ENCODE data around the gene RTL10. TPM values are rescaled to one million over a fixed set of nuclear protein-coding genes. Genes with fewer than 3 reads are reported as not detected.

The RTL10 gene
- total and polyA plus RNA-seq, 2 of the 13 experiments (the other 11 are each of a cell fraction or from before 2014, with no cell fraction given), result 14.1 to 15.8 TPM

- TF ChIP-seq ZHX2 (IDR thresholded peaks at IDR 0.05; ENCODE audit: low read depth) (no peak), ZHX2 (CRISPR knock-in tag; IDR thresholded peaks at IDR 0.05; ENCODE audit: borderline replicate concordance) (no peak), ZC3H4 (CRISPR knock-in tag; IDR thresholded peaks at IDR 0.05; ENCODE audit: borderline replicate concordance) (no peak), ZNF253 (CRISPR knock-in tag; IDR thresholded peaks at IDR 0.05; ENCODE audit: borderline replicate concordance) (no peak), ARNT (IDR thresholded peaks at IDR 0.05) (no peak), HBP1 (CRISPR knock-in tag; IDR thresholded peaks at IDR 0.05; ENCODE audit: low read depth) (no peak), FOXK1 (CRISPR knock-in tag; IDR thresholded peaks at IDR 0.05; ENCODE audit: borderline replicate concordance, low read depth) (no peak), E2F5 (CRISPR knock-in tag; conservative IDR thresholded peaks at IDR 0.05) (no peak), SYNCRIP (IDR thresholded peaks at IDR 0.05; ENCODE audit: insufficient read depth, low read depth, low read length) (no peak)
Observed at GRCh38 chr22:19807914-19808872, 46.5 kb downstream of the RTL10 start (continued).

Measured in HepG2 (cell line).